Thyroid gland (tissue), 4 donors: ENCODE results near the gene PGRMC1. TPM values are rescaled to one million over a fixed set of nuclear protein-coding genes. Genes with fewer than 3 reads are reported as not detected.
"Not testable (repeated sequence)": the region's sequence is repeated elsewhere in the genome, so short reads cannot be mapped to it uniquely, and the experiment has no call there.

Experiments used
- DNase-seq, 2 donors: peaks; one replicate each; pipeline ENCODE4 v3.0.0-alpha.2; 2019
- H3K27ac ChIP-seq, 3 donors: fragments of 200-600 bp; sonication (generic); 1 replicate in 2 of 3; 2 replicates in 1 of 3; pipeline ENCODE4 v1.5.1; 2016 to 2019; ENCODE audit warnings: mild to moderate bottlenecking in 1 of 3, moderate library complexity in 1 of 3
- H3K27me3 ChIP-seq: fragments of 200-600 bp; sonication (generic); one replicate; pipeline ENCODE4 v1.5.1; 2019
- H3K36me3 ChIP-seq, 2 donors: fragments of 200-600 bp; sonication (generic); one replicate each; pipeline ENCODE4 v1.5.1; 2016 to 2019
- H3K4me1 ChIP-seq, 2 donors: fragments of 200-600 bp; sonication (generic); one replicate each; pipeline ENCODE4 v1.5.1; 2017 to 2019
- H3K4me3 ChIP-seq, 3 donors: fragments of 200-600 bp; sonication (generic); replicated peaks in 1 of 3; 1 replicate in 2 of 3; 2 replicates in 1 of 3; pipeline ENCODE4 v1.5.1; 2016; ENCODE audit warnings: mild to moderate bottlenecking in 1 of 3
- H3K9me3 ChIP-seq: fragments of 200-600 bp; sonication (generic); one replicate; pipeline ENCODE4 v1.5.1; 2017
- CTCF ChIP-seq, 6 experiments: fragments of 200-600 bp in 3 of 6; fragments of 450-650 bp in 3 of 6; sonication (generic) in 3 of 6; IDR thresholded peaks; one replicate each; pipeline ENCODE4 v1.5.1; 2016 to 2019; ENCODE audit warnings: antibody characterized with exemption in 6 of 6, mild to moderate bottlenecking in 2 of 6, inconsistent platforms in 1 of 6, moderate library complexity in 1 of 6
- POLR2A ChIP-seq, 2 donors: fragments of 450-650 bp; IDR thresholded peaks; one replicate each; pipeline ENCODE4 v1.6.1; 2017; ENCODE audit warnings: antibody characterized with exemption in 2 of 2, mild to moderate bottlenecking in 2 of 2, moderate library complexity in 1 of 2
- WGBS, 2 donors: methylation state at CpG; one replicate each; pipeline ENCODE4 v1.1.5; 2017; 5-methylcytosine and 5-hydroxymethylcytosine counted together
- intact Hi-C: fragments of 100-400 bp; cut with DNase I; formaldehyde crosslinking; loops from one replicate; pipeline ENCODE4 v1.15.1; 2023
- total RNA-seq, 4 donors: library from RNA; depleted of rRNA; stranded (reverse); fragments of >200 nt; gene quantifications; one replicate each; pipeline ENCODE4 v1.2.3, GENCODE V29; 2016

The PGRMC1 gene
- total RNA-seq, 4 donors from 2014 or later, result 136 to 177 (median 153) TPM

DNA sequence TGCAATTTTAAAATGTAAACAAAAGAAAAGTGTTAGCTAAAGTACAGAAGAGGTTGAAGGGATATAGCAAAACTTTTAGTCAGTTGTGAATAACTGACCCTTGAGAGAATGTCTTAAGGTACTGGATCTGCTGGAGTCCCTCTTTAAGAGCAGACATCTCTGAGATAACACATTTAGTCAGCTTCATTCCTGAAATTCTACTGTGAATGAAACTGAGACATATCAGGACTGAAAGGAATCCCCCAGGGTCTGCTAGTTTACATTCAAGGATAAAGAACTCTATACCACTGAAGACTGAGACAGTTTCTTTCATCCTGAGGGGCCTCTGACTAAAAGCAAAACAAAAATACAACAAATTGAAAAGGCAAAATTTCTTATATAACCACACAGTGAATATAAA, 54.4 kb downstream of the PGRMC1 start:
- Histone ChIP-seq H3K27me3 (no peaks in the 10 kb centered on the region), H3K4me1 (no peaks in the 10 kb centered on the region), H3K36me3 (no peaks in the 10 kb centered on the region), H3K4me3 (no peak overlapping the region), H3K27ac (no peak overlapping the region), H3K9me3 (no peaks in the 10 kb centered on the region)
- TF ChIP-seq CTCF (IDR thresholded peaks at IDR 0.05), result no peak
- TF ChIP-seq POLR2A (IDR thresholded peaks at IDR 0.05), result no peak
- intact Hi-C loops, result no loop called here
- no peak for DNase-seq

- DNase-seq, intact Hi-C loops: not testable (repeated sequence)
- WGBS, 2 donors, result 43 to 44% methylated on average over 1 to 2 of the region's 2 CpGs
These were observed 55.2 kb downstream of the PGRMC1 start for GRCh38 chrX:119291246-119291645.

GRCh38 chrX:119292445-119292844, 56.4 kb downstream of the PGRMC1 start:
- H3K4me3 ChIP-seq, result no peak overlapping the region
- no peak overlapping the region for H3K27ac ChIP-seq
- DNase-seq, result no peak
- H3K27me3 ChIP-seq, result no peaks in the 10 kb centered on the region
- H3K36me3 ChIP-seq, result no peaks in the 10 kb centered on the region
- intact Hi-C loops, result no loop called here
- TF ChIP-seq CTCF (IDR thresholded peaks at IDR 0.05) (no peak), POLR2A (IDR thresholded peaks at IDR 0.05) (no peak)
- H3K9me3 ChIP-seq, result no peaks in the 10 kb centered on the region
- H3K4me1 ChIP-seq, result no peaks in the 10 kb centered on the region

More at GRCh38 chrX:119291246-119291645, 55.2 kb downstream of the PGRMC1 start:
- not testable (repeated sequence) for H3K4me1 ChIP-seq, H3K4me3 ChIP-seq, H3K27ac ChIP-seq, H3K9me3 ChIP-seq, H3K36me3 ChIP-seq, H3K27me3 ChIP-seq

Other genes with a start within 250 kb of the PGRMC1 start
- gene CT47C1, start 163.3 kb upstream of the PGRMC1 start, total RNA-seq, result not detected
- under 1 TPM in 3 of 4 donors, not detected in 1; 0.08 to 0.94 (median 0.33) TPM for gene KIAA1210, start 108.5 kb upstream of the PGRMC1 start, total RNA-seq
- 10 to 100 TPM in 2 of 4 donors, 1 to 10 TPM in 2; 2.6 to 19.2 (median 9.9) TPM for gene SLC25A43, start 163.1 kb downstream of the PGRMC1 start, total RNA-seq
- gene SLC25A5, start 232.2 kb downstream of the PGRMC1 start, total RNA-seq, result 100 to 1,000 TPM; 110 to 269 (median 202) TPM